IMR-90 (cell line): ENCODE results near the gene CTNNBIP1. TPM values are rescaled to one million over a fixed set of nuclear protein-coding genes. Genes with fewer than 3 reads are reported as not detected.

Experiments used
- ATAC-seq: fragments of 200-7000 bp; cut with Tn5 transposase; 2 replicates; pipeline ENCODE4 v1.9.1; 2020; ENCODE audit warnings: low read depth, mild to moderate bottlenecking, moderate library complexity
- BruUV-seq: library from RNA; stranded (reverse); fragments of 400-500 nt; replicated peaks from 2 replicates; lab custom pipeline; 2021; lab: Mats Ljungman, UMichigan
- CTCF ChIA-PET: fragments of 300-600 bp; formaldehyde crosslinking; extraction: SDS; loops from one replicate; lab custom pipeline; 2021; ENCODE audit warnings: antibody characterized with exemption; lab: Yijun Ruan, JAX
- POLR2A ChIA-PET: fragments of 300-600 bp; sonication (Branson Sonifier 250); formaldehyde crosslinking; loops from one replicate; lab custom pipeline; 2022; ENCODE audit warnings: antibody characterized with exemption; ENCODE audit not compliant: unreplicated experiment; lab: Charles Lee
- DNase-seq: peaks from one replicate; pipeline ENCODE4 v3.0.0; 2013
- H2AFZ ChIP-seq: replicated peaks from 2 replicates; pipeline ENCODE3; 2013; ENCODE audit warnings: low read length, mild to moderate bottlenecking; ENCODE audit not compliant: poor library complexity
- H2AK5ac ChIP-seq: 2 replicates; pipeline ENCODE4 v1.6.1; 2013; ENCODE audit warnings: low read depth, low read length, inconsistent platforms
- H2AK9ac ChIP-seq: replicated peaks from 2 replicates; pipeline ENCODE3; 2013; ENCODE audit warnings: mild to moderate bottlenecking, low read depth, low read length, moderate library complexity; ENCODE audit not compliant: poor library complexity
- H2BK120ac ChIP-seq: 2 replicates; pipeline ENCODE4 v1.6.1; 2013; ENCODE audit warnings: low read depth, low read length, inconsistent platforms
- H2BK15ac ChIP-seq: 3 replicates; pipeline ENCODE4 v1.6.1; 2013; ENCODE audit warnings: low read depth, low read length, inconsistent platforms
- H2BK20ac ChIP-seq: 2 replicates; pipeline ENCODE4 v1.6.1; 2013; ENCODE audit warnings: low read depth, mild to moderate bottlenecking, inconsistent platforms, low read length, moderate library complexity
- H2BK5ac ChIP-seq: 2 replicates; pipeline ENCODE4 v1.6.1; 2013; ENCODE audit warnings: mild to moderate bottlenecking, low read depth, low read length, inconsistent platforms; ENCODE audit not compliant: poor library complexity, severe bottlenecking
- H3K14ac ChIP-seq: replicated peaks from 2 replicates; pipeline ENCODE4 v1.6.1; 2013; ENCODE audit warnings: low read depth, low read length, inconsistent platforms
- H3K18ac ChIP-seq: 2 replicates; pipeline ENCODE4 v1.6.1; 2013; ENCODE audit warnings: low read depth, low read length, control low read depth
- H3K23ac ChIP-seq: 2 replicates; pipeline ENCODE4 v1.6.1; 2013; ENCODE audit warnings: low read depth, low read length, inconsistent platforms
- H3K27ac ChIP-seq: 2 replicates; pipeline ENCODE4 v1.5.1; 2013; ENCODE audit warnings: mild to moderate bottlenecking, control low read depth, low read length; ENCODE audit not compliant: insufficient read depth
- H3K27me3 ChIP-seq: 2 replicates; pipeline ENCODE4 v1.6.1; 2013; ENCODE audit warnings: low read length; ENCODE audit not compliant: control insufficient read depth, insufficient read depth
- H3K36me3 ChIP-seq: 2 replicates; pipeline ENCODE4 v1.6.1; 2013; ENCODE audit warnings: low read length, mixed read lengths; ENCODE audit not compliant: control insufficient read depth, insufficient read depth
- H3K4ac ChIP-seq: 2 replicates; pipeline ENCODE4 v1.6.1; 2013; ENCODE audit warnings: low read depth, low read length, inconsistent platforms
- H3K4me1 ChIP-seq: 2 replicates; pipeline ENCODE4 v1.6.1; 2013; ENCODE audit warnings: low read length, mixed read lengths; ENCODE audit not compliant: control insufficient read depth, insufficient read depth
- H3K4me2 ChIP-seq: 2 replicates; pipeline ENCODE4 v1.6.1; 2013; ENCODE audit warnings: low read depth, mild to moderate bottlenecking, control low read depth, low read length, moderate library complexity
- H3K4me3 ChIP-seq: 2 replicates; pipeline ENCODE4 v1.5.1; 2013; ENCODE audit warnings: low read depth, mild to moderate bottlenecking, control low read depth, low read length, moderate library complexity; ENCODE audit not compliant: insufficient read depth
- H3K56ac ChIP-seq: 2 replicates; pipeline ENCODE4 v1.6.1; 2013; ENCODE audit warnings: low read length, inconsistent platforms; ENCODE audit not compliant: insufficient read depth; ENCODE audit errors: extremely low read depth
- H3K79me1 ChIP-seq, 2 experiments: 2 replicates each; pipeline ENCODE4 v1.6.1; 2013; ENCODE audit warnings: low read length in 2 of 2, inconsistent platforms in 1 of 2, low read depth in 1 of 2
- H3K9ac ChIP-seq: 2 replicates; pipeline ENCODE4 v1.6.1; 2013; ENCODE audit warnings: low read depth, low read length, control low read depth
- H3K9me1 ChIP-seq: 2 replicates; pipeline ENCODE4 v1.6.1; 2013; ENCODE audit warnings: low read length, inconsistent platforms; ENCODE audit not compliant: insufficient read depth
- H3K9me3 ChIP-seq: 2 replicates; pipeline ENCODE4 v1.6.1; 2013; ENCODE audit warnings: low read length; ENCODE audit not compliant: control insufficient read depth, insufficient read depth
- H4K20me1 ChIP-seq: 2 replicates; pipeline ENCODE4 v1.6.1; 2013; ENCODE audit warnings: low read length, inconsistent platforms; ENCODE audit not compliant: insufficient read depth
- H4K5ac ChIP-seq: 2 replicates; pipeline ENCODE4 v1.6.1; 2013; ENCODE audit warnings: mild to moderate bottlenecking, low read depth, low read length, control low read depth
- H4K8ac ChIP-seq, 2 experiments: 2 replicates each; pipeline ENCODE4 v1.6.1; 2013; ENCODE audit warnings: low read depth in 2 of 2, low read length in 2 of 2, control low read depth in 1 of 2, inconsistent platforms in 1 of 2
- H4K91ac ChIP-seq: 2 replicates; pipeline ENCODE4 v1.6.1; 2013; ENCODE audit warnings: low read depth, low read length, inconsistent platforms; ENCODE audit not compliant: insufficient read depth
- SMC3 ChIP-seq: fragments of 150-350 bp; IDR thresholded peaks from 2 replicates; pipeline ENCODE4 v1.6.1; 2016; ENCODE audit warnings: low read depth, mild to moderate bottlenecking, antibody characterized with exemption, low read length, moderate library complexity
- WGBS, 2 experiments: methylation state at CpG; one replicate each; pipeline versions ENCODE4 v1.1.5 to v1.1.7; 2013; ENCODE audit warnings: missing lambda C conversion rate in 2 of 2; ENCODE audit not compliant: insufficient read length in 1 of 2; ENCODE audit errors: extremely low coverage in 2 of 2; 5-methylcytosine and 5-hydroxymethylcytosine counted together
- dilution Hi-C: fragments of 300-500 bp; cut with HindIII; formaldehyde crosslinking; loops from one replicate; pipeline ENCODE4 v1.14.3; 2018; ENCODE audit warnings: low sequenced_read_pairs; ENCODE audit not compliant: unreplicated experiment
- in situ Hi-C: fragments of 300-500 bp; cut with MboI; formaldehyde crosslinking; loops from 3 replicates; pipeline ENCODE4 v1.14.3; 2019; ENCODE audit warnings: low sequenced_read_pairs, inconsistent platforms, mixed read lengths
- intact Hi-C: fragments of 100-400 bp; cut with micrococcal nuclease; formaldehyde crosslinking; loops from 2 replicates; pipeline ENCODE4 v1.10.0; 2022
- polyA plus RNA-seq, 3 experiments: library from polyadenylated mRNA; depleted of rRNA; stranded (reverse); fragments of >200 nt; gene quantifications; 2 replicates each; pipeline ENCODE4 v1.2.3, GENCODE V29; 2012; ENCODE audit warnings: low replicate concordance in 1 of 3
- total RNA-seq: library from RNA; depleted of rRNA; stranded (reverse); fragments of >200 nt; gene quantifications from 2 replicates; pipeline ENCODE4 v1.2.3, GENCODE V29; 2012
- TF ChIP-seq, protein P1 (sequence below): conservative IDR thresholded peaks from 2 replicates; pipeline ENCODE4 v1.5.1; 2012; ENCODE audit warnings: mild to moderate bottlenecking, low read depth, low read length, improper control_type of control experiment

Gene CTNNBIP1
- total and polyA plus RNA-seq, 2 of the 4 experiments (the other 2 are of a cell fraction), result 24.7 to 28.5 TPM

DNA sequence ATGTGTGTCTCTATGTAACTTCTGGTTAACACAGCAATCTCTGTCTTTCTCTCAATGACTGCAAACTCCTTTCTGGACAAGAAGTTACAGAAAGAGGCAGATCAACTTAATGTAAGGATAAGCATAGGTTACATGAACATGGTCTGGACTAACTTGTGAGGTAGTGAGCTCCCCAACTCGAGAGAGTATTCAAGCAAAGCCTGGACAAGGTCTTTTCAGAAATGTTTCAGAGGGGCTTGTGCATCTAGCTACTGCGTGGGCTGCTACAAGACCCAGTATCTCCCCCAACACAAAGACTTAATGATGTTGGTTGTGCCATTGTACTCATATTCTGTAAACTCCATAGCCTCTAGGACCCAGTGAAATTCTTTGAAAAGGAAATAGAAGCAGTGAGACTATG lies 62.8 kb downstream of the CTNNBIP1 start:
- no peak overlapping the region for H3K9ac ChIP-seq
- no peak overlapping the region for H3K4ac ChIP-seq
- intact Hi-C loops (no loop called here), in situ Hi-C loops (no loop called here), dilution Hi-C loops (no loop called here)
- no peak overlapping the region for H3K56ac ChIP-seq
- no peak overlapping the region for H2AK5ac ChIP-seq
- no peak overlapping the region for H3K18ac ChIP-seq
- no peak overlapping the region for H3K27ac ChIP-seq
- H3K27me3 ChIP-seq, result no peaks in the 10 kb centered on the region
- no peak overlapping the region for H3K4me3 ChIP-seq
- no peak overlapping the region for H3K23ac ChIP-seq
- H3K4me1 ChIP-seq, result peaks cover under 1% of the 10 kb centered on the region; the same call in 1 of the 2 replicates
- H2BK5ac ChIP-seq, result no peak overlapping the region
- no peaks in the 10 kb centered on the region for H3K9me1 ChIP-seq
- H3K14ac ChIP-seq, result no peak overlapping the region
- no peak overlapping the region for H4K91ac ChIP-seq
- no peak overlapping the region for H2AK9ac ChIP-seq
- ChIA-PET CTCF (no interaction called here), POLR2A (no interaction called here)
- H2AFZ ChIP-seq, result no peak overlapping the region
- no peak overlapping the region for H2BK15ac ChIP-seq
- WGBS, 2 experiments, result no CpG with 5 or more reads among the region's 2 CpGs
- H3K36me3 ChIP-seq, result no peaks in the 10 kb centered on the region
- TF ChIP-seq, protein P1, sequence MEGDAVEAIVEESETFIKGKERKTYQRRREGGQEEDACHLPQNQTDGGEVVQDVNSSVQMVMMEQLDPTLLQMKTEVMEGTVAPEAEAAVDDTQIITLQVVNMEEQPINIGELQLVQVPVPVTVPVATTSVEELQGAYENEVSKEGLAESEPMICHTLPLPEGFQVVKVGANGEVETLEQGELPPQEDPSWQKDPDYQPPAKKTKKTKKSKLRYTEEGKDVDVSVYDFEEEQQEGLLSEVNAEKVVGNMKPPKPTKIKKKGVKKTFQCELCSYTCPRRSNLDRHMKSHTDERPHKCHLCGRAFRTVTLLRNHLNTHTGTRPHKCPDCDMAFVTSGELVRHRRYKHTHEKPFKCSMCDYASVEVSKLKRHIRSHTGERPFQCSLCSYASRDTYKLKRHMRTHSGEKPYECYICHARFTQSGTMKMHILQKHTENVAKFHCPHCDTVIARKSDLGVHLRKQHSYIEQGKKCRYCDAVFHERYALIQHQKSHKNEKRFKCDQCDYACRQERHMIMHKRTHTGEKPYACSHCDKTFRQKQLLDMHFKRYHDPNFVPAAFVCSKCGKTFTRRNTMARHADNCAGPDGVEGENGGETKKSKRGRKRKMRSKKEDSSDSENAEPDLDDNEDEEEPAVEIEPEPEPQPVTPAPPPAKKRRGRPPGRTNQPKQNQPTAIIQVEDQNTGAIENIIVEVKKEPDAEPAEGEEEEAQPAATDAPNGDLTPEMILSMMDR, result no peak
- TF ChIP-seq SMC3, result no peak
- no peak overlapping the region for H2BK20ac ChIP-seq
- no peaks in the 10 kb centered on the region for H4K20me1 ChIP-seq
- no peaks in the 10 kb centered on the region for H3K9me3 ChIP-seq
- H4K5ac ChIP-seq, result no peak overlapping the region
- H3K79me1 ChIP-seq, result no peaks in the 10 kb centered on the region; a peak in 1 of 4 replicates
- ATAC-seq, result no peak
- H3K4me2 ChIP-seq, result no peak overlapping the region
- no TSS peak for BruUV-seq
- H2BK120ac ChIP-seq, result no peak overlapping the region
- H4K8ac ChIP-seq, result no peak overlapping the region
- DNase-seq, result no peak
